Measurements from ENCODE around the gene UBE2L3.
"Not testable (repeated sequence)": the region's sequence is repeated elsewhere in the genome, so short reads cannot be mapped to it uniquely, and the experiment has no call there.

The UBE2L3 gene

DNA sequence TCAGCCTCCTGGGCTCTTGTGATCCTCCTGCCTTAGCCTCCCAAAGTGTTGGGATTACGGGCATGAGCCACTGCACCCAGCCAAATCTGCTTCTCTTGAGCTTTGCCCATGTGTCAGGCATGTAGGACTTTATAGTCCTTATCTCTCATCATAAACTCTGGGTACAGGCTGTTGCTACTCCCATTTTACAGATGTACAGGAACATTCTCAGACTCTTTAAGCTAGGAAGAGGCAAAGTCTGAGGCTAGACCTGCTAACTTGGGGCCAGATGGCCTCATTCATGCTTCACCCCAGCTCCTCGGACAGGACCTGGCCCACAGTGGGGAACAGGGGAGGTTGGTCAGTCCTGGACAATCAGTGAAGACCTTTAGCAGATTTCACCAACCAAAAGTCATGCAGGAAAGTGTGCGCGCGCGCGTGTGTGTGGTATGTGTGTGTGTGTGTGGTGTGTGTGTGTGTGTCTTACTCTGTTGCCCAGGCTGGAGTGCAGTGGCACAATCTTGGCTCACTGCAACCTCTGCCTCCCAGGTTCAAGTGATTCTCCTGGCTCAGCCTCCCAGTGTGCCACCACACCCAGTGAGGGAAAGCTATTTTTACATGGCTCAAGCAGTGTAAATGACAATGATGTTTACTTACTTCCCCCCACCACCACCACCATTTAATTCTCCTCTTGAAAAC, 38.5 kb downstream of the UBE2L3 start:
- DNase-seq, result no peak

- no peak for DNase-seq
Observed at GRCh38 chr22:21606775-21607174, 39.3 kb downstream of the UBE2L3 start.

GRCh38 chr22:21609556-21610157, 42.1 kb downstream of the UBE2L3 start:
- DNase-seq, result not testable (repeated sequence)

- no peak for DNase-seq
Observed at GRCh38 chr22:21611210-21611977, 43.9 kb downstream of the UBE2L3 start.

- no peak for DNase-seq
Observed at GRCh38 chr22:21612858-21613257, 45.3 kb downstream of the UBE2L3 start.

DNA sequence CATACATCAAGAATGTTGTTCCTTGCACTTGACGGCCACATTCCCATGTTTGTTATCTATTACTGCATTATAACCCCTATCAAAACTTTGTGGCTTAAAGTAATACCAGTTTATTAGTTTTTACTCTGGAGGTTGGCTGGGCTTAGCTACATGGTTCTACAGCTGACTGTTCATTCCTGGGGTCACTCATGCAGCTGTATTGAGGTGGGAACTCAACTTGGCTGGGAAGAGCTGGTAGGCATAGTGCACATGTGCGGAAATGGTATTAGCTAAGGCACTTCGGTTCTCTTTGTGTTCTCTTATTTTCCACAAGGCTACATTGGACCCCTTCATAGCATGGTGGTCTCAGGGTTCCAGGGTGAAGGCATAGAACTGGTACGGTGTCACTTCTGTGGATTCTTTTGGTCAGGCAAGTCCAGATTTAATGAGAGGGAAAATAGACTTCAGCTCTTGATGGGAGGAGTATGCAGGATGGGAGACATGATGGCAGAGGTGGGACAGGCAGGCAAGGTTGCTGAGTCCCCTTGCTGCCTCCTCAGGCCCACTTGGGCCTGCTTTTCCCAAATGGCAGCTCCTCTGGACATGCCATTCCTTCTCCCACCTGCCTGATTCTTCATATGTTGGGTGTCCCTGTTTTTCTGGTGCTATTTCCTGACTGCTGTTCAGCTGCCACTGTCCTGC, 46.2 kb downstream of the UBE2L3 start:
- no peak for DNase-seq

DNA sequence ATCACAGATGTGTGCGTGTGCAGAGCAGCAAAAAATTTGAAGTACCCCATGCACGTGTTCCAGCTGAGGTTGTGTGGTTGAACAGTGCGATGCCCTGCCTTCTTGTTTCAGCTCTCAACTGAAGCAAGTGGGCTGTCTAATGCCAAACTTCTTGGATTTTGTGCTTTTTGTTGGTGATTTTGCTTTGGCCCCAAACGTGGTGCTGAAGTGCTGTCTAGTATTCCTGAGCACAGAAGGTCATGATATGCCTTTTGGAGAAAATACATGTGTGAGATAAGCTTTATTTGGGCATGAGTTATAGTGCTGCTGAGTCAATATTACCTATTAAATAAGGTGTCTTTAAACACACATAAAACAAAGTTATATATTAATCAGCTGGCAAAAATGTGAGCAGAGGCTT, 48.2 kb downstream of the UBE2L3 start:
- DNase-seq, result no peak

- not testable (repeated sequence) for DNase-seq
Observed at GRCh38 chr22:21617337-21617736, 49.8 kb downstream of the UBE2L3 start.

DNA sequence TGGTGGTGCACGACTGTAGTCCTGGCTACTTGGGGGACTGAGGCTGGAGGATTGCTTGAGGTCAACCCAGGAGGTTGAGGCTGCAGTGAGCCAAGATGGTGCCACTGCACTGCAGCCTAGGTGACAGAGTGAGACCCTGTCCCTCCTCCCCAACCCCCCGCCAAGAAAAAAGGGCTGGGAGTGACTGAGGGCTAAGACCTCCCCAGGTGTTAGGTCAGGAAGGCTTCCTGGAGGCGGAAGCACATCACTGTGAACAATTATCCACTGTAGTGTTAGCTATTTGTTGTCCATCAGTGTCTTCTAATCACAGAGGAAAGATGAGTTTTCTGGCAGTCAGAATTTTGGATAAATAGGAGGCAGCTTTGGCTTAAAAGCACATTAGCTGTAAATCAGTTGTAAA, 53.5 kb downstream of the UBE2L3 start:
- no peak for DNase-seq

- no peak for DNase-seq
Observed at GRCh38 chr22:21622011-21622918, 54.8 kb downstream of the UBE2L3 start.

DNA sequence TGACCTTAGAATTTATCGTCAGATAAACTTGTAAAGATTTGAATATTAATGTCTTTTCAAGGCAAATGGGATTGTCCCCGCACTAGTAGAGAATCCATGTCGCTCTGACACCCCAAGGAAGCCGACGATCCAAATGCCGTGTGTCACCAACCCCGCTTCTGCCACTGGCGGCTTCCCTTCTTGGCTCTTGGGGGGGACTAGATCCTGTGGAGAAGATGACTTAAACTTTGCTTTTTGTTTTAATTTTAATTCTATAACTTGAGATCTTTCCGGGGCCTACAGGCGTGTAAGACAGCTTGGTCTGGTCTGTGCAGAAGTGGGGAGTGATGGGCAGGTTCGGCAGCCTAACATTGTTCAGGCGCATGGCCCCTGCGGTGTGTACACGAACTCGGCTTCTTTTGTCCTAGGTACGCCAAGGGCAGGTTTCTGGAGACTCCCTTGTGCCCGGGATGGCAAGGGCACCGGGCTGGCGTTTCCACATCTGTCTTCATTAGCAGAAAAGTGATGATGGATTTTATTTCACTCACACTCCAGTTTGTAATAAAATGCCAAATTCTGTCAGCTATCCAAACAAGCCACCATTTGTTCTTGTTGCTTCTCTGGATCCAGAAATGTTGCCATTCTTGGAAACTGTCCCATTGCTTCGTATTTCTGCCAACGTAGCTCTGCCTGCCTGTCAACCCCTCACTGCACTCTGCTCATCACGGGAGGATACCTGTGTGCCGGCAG, 55.6 kb downstream of the UBE2L3 start:
- DNase-seq, result no peak

GRCh38 chr22:21623648-21623970, 56.1 kb downstream of the UBE2L3 start:
- DNase-seq, result no peak

GRCh38 chr22:21624120-21624879, 56.8 kb downstream of the UBE2L3 start:
- DNase-seq, result no peak

GRCh38 chr22:21624880-21625791, 57.6 kb downstream of the UBE2L3 start:
- no peak for DNase-seq

DNA sequence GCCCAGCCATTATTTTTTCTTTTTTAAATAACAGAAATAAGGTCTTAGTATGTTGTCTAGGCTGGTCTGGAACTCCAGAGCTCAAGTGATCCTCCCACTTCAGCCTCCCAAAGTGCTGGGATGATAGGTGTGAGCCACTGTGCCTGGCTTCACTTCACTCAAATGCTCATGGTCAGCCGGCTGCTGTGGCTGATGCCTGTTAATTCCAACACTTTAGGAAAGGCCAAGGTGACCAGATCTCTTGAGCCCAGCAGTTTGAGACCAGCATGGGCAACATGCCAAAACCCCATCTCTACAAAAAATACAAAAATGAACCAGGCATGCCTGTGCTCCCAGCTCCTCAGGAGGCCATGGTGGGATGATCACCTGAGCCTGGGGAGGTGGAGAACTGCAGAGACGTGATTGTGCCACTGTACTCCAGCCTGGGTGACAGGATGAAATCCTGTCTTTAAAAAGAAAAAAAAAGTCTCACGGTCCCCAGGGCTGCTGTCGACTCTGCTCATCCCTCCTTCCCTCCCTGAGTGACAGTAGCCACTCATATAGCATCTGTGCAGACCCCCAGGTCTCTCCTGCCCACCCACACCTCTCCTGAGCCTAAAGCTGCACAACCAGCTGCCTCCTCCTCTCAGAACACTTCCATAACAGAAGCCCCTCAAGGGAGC, 58.7 kb downstream of the UBE2L3 start:
- no peak for DNase-seq

- no peak for DNase-seq
Observed at GRCh38 chr22:21626735-21627469, 59.4 kb downstream of the UBE2L3 start.

DNA sequence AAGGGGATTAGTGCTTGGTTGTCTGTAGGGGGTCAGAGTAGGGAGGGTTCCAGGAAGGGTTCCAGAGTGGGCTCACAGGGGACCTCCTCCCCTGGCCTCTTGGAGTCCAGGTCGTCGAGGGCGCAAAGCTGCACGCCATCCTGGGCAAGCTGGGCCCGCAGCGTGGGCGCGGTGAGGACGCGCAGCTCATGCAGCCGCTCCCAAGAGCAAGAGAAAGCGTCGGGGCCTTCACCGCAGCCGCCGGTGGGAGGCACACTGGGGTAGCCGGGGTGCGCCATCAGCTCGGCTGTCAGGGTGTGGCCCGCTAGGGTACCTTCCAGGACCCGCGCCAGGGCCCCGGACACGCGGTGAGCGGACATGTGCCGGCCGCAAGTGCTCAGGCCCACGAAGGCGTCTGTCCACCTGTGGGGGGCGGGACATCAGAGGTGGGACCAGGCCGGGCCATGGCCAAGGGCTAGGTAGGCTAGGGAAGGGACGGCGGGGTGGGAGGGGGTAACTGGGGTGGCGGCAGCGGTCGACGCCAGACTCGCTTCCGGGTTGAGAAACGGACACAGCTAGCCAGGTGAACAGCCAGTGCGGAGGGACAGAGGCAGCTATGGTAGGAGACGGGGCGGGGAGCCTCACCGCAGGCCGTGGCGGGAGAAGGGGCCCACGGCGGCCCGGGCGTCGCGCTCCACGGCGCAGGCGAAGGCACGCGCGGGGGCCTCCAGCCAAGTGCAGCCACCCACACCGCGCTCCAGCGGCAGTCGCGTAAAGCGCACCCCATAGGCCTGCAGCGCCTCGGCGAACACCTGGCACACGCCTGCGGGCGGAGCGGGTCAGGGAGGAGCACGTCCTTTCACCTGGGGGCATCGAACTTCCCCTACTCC, 61.1 kb downstream of the UBE2L3 start:
- no peak for DNase-seq
